Measurements from ENCODE around the gene HPCAL1.

DNA sequence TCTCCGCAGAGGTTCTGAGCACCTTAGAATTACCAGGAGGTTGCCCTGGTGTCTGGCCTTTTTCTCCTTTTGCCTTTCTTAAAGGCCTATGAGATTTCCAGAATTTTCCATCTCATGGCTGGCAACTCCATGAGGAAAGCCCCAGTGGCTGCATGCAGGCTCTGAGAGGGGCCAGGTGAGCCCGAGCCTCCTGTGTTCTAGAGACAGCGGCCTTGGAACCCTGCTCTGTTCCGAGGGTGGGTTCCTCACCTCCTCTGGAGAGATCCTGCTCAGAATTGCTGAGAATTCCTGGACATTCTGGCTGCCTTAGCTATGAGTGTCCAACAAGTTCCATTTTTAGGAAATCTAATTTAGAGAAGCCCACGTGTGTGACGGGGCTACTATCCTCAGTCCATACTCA, 35.7 kb upstream of the HPCAL1 start:
- no peak for TF ChIP-seq POLR2A (IDR thresholded peaks at IDR 0.05; ENCODE audit: low read depth, low read length)
- no peak for TF ChIP-seq POLR2AphosphoS5 (IDR thresholded peaks at IDR 0.05; ENCODE audit: low read depth, low read length)

Data from GM12891 (cell line).